Stimulated activated CD4-positive, alpha-beta T cell treated with anti-CD3 and anti-CD28 coated beads, Interleukin-15, amount 100 ng/mL, for 48 hours (primary cell): ENCODE measurements around the gene CALCB.

Source experiments
- DNase-seq, 2 donors: peaks; one replicate each; pipeline ENCODE4 v3.0.0-alpha.2; 2020; ENCODE audit warnings: low read depth in 2 of 2

CALCB gene

GRCh38 chr11:15074206-15075161, 1.1 kb downstream of the CALCB start:
- peak; percentile 81 to 91 for DNase-seq

DNA sequence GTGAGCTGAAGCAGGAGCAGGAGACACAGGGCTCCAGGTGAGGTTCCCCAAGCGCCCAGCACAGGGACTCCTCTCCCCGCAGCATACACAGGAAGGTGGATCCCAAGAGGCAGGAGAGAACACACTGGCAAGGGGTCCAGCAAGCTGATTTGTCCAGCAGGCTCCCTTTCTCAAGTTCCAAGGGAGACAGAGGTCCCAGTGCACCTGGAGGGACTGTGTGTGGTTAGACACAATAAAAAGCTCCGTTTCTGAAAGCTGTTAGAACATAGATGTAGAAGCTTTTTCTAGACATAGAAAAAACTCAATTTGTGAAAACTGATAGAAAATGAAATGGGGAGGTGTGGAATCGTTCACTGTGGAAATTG, 1.8 kb downstream of the CALCB start:
- DNase-seq, result no peak

DNA sequence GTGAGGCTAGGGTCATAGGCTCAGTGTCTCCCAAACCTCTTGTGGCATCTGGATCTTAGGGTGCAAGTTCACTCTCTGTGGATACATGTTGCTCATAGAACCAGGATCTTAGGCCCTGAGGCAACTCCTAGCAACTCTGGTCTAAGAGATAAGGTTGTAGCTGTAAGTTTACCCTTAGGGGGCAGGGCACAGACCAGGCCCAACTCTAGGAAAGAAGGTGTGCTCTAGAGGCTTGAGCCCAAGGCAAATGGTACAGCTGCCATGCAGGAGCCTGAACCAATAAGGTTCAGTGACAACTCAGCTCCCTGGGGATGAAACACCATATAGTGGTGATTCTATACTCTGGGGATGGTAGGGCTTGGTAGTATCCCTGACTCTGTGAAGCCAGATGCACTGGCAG, 17.8 kb downstream of the CALCB start:
- no peak for DNase-seq

- no peak for DNase-seq
These were observed 18.2 kb downstream of the CALCB start for GRCh38 chr11:15091625-15092024.

DNA sequence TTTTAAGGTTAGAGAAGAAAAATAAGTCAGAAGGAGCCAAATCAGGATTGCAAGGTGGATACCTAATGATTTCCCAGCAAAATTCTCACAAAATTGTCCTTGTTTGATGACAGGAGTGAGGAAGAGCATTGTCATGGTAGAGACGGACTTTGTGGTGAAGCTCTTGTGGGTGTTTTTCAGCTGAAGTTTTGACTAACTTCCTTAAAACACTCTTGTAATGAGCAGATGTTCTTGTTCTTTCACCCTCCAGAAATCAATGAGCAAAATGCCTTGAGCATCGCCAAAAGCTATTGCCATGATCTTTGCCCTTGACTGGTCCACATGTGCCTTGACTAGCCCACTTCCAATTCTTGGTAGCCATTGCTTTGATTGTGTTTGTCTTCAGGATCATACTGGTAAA, 20.0 kb downstream of the CALCB start:
- DNase-seq, result no peak

GRCh38 chr11:15095736-15096228, 22.4 kb downstream of the CALCB start:
- DNase-seq, result no peak

DNA sequence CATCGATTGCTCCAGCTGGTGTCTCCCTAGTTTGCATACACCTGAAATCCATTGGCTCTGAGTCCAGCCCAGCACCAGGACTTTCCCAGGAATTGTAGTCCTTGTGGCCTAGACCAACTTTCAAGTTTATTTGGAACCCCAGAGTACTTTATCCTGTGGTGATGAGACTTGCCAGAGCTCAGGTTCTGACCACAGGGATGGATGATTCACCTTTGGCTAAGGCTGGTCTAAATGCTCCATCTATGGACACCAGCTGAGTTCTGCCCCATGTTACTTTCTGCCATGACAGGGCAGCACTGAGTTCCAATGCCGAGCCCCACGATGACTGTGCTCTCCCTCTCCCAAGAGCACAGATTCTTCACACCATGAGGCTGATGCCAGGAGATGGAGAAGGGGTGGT, 24.0 kb downstream of the CALCB start:
- no peak for DNase-seq

GRCh38 chr11:15099267-15099666, 25.9 kb downstream of the CALCB start:
- no peak for DNase-seq

- DNase-seq, result peak; percentile 15 to 17
These were observed 27.8 kb downstream of the CALCB start for GRCh38 chr11:15101072-15101709.

GRCh38 chr11:15104166-15104565, 30.8 kb downstream of the CALCB start:
- DNase-seq, result no peak

- no peak for DNase-seq
These were observed 33.0 kb downstream of the CALCB start for GRCh38 chr11:15106201-15106965.

DNA sequence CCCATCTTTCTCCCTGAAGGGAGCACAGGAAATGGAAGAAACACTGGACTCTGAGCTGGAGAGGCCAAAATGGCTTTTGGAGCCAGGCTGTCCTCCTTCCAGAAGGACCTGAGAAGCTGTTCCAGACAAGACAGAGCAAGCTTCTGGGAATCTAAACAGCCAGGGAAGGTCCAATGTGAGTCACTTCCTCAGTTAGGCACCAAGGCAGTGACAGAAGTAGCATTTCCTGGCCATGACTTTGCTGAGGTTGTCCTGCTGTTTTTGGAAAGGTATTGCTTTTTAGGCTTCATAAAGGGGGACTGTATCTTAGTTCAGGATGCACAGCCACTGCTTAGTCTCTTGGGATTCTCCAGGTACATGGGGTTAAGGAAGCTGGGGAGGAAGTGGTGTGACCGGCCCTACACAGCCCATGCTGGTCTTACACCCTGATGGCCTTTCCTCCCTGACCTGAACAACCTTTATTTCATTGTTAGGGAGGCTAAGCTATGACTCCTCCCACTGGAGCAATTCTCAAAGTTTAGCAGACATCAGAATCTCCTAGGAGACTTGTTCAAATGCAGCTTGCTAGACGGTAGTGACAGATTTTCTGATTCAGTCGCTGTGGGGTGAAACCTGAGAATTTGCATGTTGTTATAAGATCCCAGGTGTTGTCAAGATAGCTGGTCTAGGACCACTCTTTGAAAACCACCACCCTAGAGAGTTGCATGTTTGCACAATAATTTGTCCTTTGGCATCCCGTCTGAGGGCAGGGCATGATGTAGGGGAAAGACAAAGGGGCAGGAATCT, 34.5 kb downstream of the CALCB start:
- DNase-seq, result no peak

- no peak for DNase-seq
These were observed 35.3 kb downstream of the CALCB start for GRCh38 chr11:15108592-15109130.

GRCh38 chr11:15109602-15110001, 36.2 kb downstream of the CALCB start:
- DNase-seq, result no peak

DNA sequence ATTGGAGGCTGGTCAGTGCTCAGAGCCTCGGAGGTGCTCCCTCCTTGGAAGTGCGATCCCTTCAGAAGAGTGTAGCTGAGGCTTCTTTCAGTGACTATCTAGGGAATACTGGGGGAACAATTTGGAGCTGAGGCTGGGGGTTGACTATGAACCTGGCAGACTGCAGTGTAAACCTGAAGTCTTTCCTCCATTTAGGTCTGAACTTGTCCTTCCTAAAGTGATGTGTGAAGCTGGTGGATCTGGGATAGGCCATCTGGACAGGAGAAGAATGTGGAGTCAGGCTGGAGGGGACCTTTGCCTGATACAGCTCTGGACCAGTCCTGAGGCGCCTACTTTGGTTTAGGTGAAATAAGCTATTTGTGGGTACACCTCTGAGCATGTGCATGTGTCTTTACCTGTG, 37.8 kb downstream of the CALCB start:
- DNase-seq, result no peak

GRCh38 chr11:15112131-15112541, 38.7 kb downstream of the CALCB start:
- DNase-seq, result no peak

DNA sequence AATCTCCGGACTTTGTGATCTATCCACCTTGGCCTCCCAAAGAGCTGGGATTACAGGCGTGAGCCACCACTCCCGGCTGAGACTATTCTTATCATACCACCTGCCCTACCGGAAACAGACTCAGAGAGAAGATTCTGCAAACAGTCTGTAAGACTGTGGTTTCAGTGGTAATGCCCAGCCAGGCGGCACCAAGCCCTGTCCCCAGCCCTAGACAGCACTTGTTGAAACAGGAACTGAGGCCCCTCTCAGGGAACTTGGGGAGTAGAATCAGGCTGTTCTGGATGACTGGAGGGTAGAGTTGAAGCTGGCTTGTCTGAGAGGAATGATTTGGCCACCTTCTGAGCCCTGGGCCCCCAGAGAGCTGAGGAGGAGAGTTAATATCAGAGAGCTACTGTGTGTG, 40.0 kb downstream of the CALCB start:
- DNase-seq, result no peak

DNA sequence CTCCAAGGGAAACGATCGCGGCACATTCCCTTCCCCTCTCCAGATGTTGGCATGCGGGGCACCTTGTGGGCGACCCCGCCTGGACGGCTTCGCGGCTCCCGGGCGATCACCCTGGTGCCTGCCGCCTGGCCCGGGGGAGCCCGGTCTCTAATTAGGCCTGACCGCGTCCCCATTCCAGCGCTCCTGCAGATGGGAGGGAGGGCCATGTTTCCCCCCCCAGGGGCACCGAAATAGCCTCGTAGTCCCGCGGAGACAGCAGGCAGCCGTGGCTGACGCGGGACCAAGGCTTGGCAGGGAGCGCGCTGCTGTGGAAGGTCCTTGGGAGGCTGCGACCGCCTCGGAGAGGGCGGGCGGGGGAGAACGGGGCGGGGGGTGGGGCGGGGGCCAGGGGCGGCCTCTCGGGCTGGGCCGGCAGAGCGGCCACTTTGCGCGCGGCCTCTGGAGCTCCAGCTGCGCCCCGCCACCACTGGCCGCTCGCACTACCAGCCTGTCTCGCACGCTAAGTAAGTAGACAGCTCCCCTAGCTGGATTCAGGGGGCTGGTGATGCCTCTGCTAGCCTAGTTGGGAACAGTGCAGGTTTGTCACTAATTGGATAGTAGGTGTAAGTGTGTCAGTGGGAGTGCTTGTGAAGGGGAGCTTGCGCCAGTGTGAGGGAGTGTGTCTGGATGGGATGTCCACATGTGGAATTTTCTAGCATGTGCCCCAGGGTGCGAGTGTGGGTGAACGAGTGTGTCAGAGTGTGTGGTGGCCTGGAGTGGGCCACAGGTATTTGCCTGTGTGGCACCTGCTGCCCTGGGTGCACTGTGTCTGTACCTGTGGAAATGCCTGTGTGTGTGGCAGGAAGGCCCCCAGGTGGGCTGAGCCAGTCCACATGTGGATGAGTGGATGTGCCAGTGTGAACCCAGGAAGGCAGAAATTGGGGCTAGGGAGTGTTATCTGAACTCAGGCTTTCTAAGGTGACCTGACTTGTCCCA, 41.4 kb downstream of the CALCB start, which contains the start of gene INSC:
TSS of gene INSC (plus strand) at position 423 of the 975 bp plus-strand sequence. CDS start 34,252 bp downstream, outside the sequence.
- DNase-seq, result no peak

GRCh38 chr11:15115686-15116085, 42.3 kb downstream of the CALCB start:
- no peak for DNase-seq

- no peak for DNase-seq
These were observed 44.4 kb downstream of the CALCB start for GRCh38 chr11:15117751-15118150.
